Keratinocyte (primary cell): ENCODE measurements around the gene CDIP1. TPM values are rescaled to one million over a fixed set of nuclear protein-coding genes. Genes with fewer than 3 reads are reported as not detected.
A peak's percentile ranks its signal among the peaks of the same experiment; 100 is the strongest.

ENCODE experiments used
- DNase-seq: peaks from one replicate; pipeline ENCODE4 v3.0.0-alpha.2; 2011; ENCODE audit warnings: low read depth, missing footprints, low spot score
- FAIRE-seq: peaks from 2 replicates; lab custom pipeline; 2011; peaks lifted over from hg19 to GRCh38; lab: Jason Lieb, UNC
- H2AFZ ChIP-seq: 2 replicates; pipeline ENCODE4 v1.6.0; 2012; ENCODE audit warnings: low read length, control low read depth, inconsistent platforms; ENCODE audit not compliant: control insufficient read depth
- H3K27ac ChIP-seq: 2 replicates; pipeline ENCODE4 v1.5.1; 2011; ENCODE audit warnings: low read length; ENCODE audit not compliant: control insufficient read depth, insufficient read depth
- H3K27me3 ChIP-seq: 3 replicates; pipeline ENCODE4 v1.6.0; 2011; ENCODE audit warnings: low read length; ENCODE audit not compliant: control insufficient read depth, insufficient read depth; ENCODE audit errors: extremely low read depth
- H3K36me3 ChIP-seq, 2 experiments: 2 replicates in 1 of 2; 3 replicates in 1 of 2; pipeline ENCODE4 v1.5.1; 2011; ENCODE audit warnings: low read length in 2 of 2, mild to moderate bottlenecking in 1 of 2; ENCODE audit not compliant: control insufficient read depth in 2 of 2, insufficient read depth in 2 of 2; ENCODE audit errors: extremely low read depth in 1 of 2
- H3K4me1 ChIP-seq: 3 replicates; pipeline ENCODE4 v1.5.1; 2011; ENCODE audit warnings: low read length; ENCODE audit not compliant: control insufficient read depth, insufficient read depth; ENCODE audit errors: extremely low read depth
- H3K4me2 ChIP-seq: 3 replicates; pipeline ENCODE4 v1.6.0; 2011; ENCODE audit warnings: low read depth, low read length; ENCODE audit not compliant: control insufficient read depth, insufficient read depth; ENCODE audit errors: extremely low read depth
- H3K4me3 ChIP-seq, 3 experiments: fragments of 200-600 bp in 1 of 3; sonication (generic) in 1 of 3; 2 replicates in 2 of 3; 3 replicates in 1 of 3; pipeline ENCODE4 v1.5.1; 2011 to 2016; ENCODE audit warnings: low read length in 3 of 3, mild to moderate bottlenecking in 3 of 3, control low read depth in 2 of 3, inconsistent platforms in 1 of 3, low read depth in 1 of 3, mixed read lengths in 1 of 3, mixed run types in 1 of 3, moderate library complexity in 1 of 3; ENCODE audit not compliant: control insufficient read depth in 2 of 3, insufficient read depth in 2 of 3; ENCODE audit errors: extremely low read depth in 1 of 3
- H3K79me2 ChIP-seq: 2 replicates; pipeline ENCODE4 v1.6.0; 2012; ENCODE audit warnings: low read length; ENCODE audit not compliant: control insufficient read depth, insufficient read depth
- H3K9ac ChIP-seq: 3 replicates; pipeline ENCODE4 v1.6.0; 2011; ENCODE audit warnings: low read length; ENCODE audit not compliant: control insufficient read depth, insufficient read depth; ENCODE audit errors: extremely low read depth
- H3K9me1 ChIP-seq: 3 replicates; pipeline ENCODE4 v1.6.0; 2011; ENCODE audit warnings: low read length; ENCODE audit not compliant: control insufficient read depth, insufficient read depth; ENCODE audit errors: extremely low read depth
- H3K9me3 ChIP-seq: 2 replicates; pipeline ENCODE4 v1.5.1; 2012; ENCODE audit warnings: low read depth, low read length; ENCODE audit not compliant: control insufficient read depth
- H4K20me1 ChIP-seq: 3 replicates; pipeline ENCODE4 v1.6.0; 2011; ENCODE audit warnings: low read length; ENCODE audit not compliant: control insufficient read depth, insufficient read depth; ENCODE audit errors: extremely low read depth
- EZH2 ChIP-seq: IDR thresholded peaks from one replicate; pipeline ENCODE4 v1.6.1; 2012; ENCODE audit warnings: inconsistent platforms, mild to moderate bottlenecking, low read length, moderate library complexity
- dilution Hi-C: fragments of 300-500 bp; cut with MboI; formaldehyde crosslinking; loops from one replicate; pipeline ENCODE4 v1.7.0; 2020; ENCODE audit warnings: low sequenced_read_pairs; ENCODE audit not compliant: extremely low pct_ligation_motif_present
- polyA plus RNA-seq, 5 experiments: library from polyadenylated mRNA; depleted of rRNA in 3 of 5; stranded (reverse) in 3 of 5; stranded (forward) in 1 of 5; unstranded in 1 of 5; fragments of >200 nt; gene quantifications; 1 replicate in 1 of 5; 2 replicates in 3 of 5; 3 replicates in 1 of 5; pipeline versions ENCODE4 v1.2.1 to v1.2.3, GENCODE V29; 2011 to 2012; ENCODE audit warnings: missing spikeins in 2 of 5, low read depth in 1 of 5, low replicate concordance in 1 of 5
- TF ChIP-seq, protein P1 (sequence below), 3 experiments: IDR thresholded peaks in 1 of 3; conservative IDR thresholded peaks in 1 of 3; optimal IDR thresholded peaks in 1 of 3; 2 replicates in 2 of 3; 3 replicates in 1 of 3; pipeline versions ENCODE3 to v1.5.1; 2011; ENCODE audit warnings: low read length in 3 of 3, mild to moderate bottlenecking in 3 of 3, moderate library complexity in 2 of 3, control low read depth in 1 of 3, inconsistent platforms in 1 of 3; ENCODE audit not compliant: insufficient read depth in 2 of 3; ENCODE audit errors: extremely low read depth in 1 of 3

CDIP1 gene
- polyA plus RNA-seq, 1 donor (not counting 4 experiments of a cell fraction or from before 2014, with no cell fraction given): 19.8 TPM

DNA sequence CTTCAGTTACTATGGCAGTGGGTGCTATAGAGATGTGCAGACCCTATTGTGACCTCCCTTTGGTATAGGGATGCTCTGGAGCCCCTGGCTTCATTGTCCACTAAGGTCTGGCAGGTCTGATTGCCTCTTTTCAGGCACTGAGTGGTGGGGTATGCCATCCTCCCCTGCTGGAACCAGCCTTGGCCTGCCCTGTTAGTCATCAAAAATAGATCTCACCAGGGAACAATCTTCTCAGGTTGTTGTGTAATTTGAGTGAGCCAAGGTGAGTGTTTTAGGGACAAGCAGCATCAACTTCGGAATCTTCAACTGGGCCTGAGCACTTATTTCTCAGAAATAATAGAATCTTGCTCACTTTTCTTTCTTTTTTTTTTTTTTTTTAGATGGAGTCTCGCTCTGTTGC, 42.8 kb downstream of the CDIP1 start:
- Histone ChIP-seq H3K27me3 (no peaks in the 10 kb centered on the region), H3K4me3 (peak overlapping the region in 2 of 3 experiments; percentile 60 to 64), H3K27ac (peak overlapping the region; percentile 98), H2AFZ (no peak overlapping the region), H3K9me3 (no peaks in the 10 kb centered on the region), H3K9me1 (peaks cover 2% of the 10 kb centered on the region), H3K9ac (peak overlapping the region; percentile 79), H3K4me2 (peak overlapping the region; percentile 98), H3K79me2 (peaks cover 69% of the 10 kb centered on the region), H4K20me1 (peaks cover 6% of the 10 kb centered on the region), H3K4me1 (peaks cover 79% of the 10 kb centered on the region), H3K36me3 (peaks cover 6 to 31% of the 10 kb centered on the region in 2 experiments)
- no peak for TF ChIP-seq EZH2
- TF ChIP-seq, protein P1, sequence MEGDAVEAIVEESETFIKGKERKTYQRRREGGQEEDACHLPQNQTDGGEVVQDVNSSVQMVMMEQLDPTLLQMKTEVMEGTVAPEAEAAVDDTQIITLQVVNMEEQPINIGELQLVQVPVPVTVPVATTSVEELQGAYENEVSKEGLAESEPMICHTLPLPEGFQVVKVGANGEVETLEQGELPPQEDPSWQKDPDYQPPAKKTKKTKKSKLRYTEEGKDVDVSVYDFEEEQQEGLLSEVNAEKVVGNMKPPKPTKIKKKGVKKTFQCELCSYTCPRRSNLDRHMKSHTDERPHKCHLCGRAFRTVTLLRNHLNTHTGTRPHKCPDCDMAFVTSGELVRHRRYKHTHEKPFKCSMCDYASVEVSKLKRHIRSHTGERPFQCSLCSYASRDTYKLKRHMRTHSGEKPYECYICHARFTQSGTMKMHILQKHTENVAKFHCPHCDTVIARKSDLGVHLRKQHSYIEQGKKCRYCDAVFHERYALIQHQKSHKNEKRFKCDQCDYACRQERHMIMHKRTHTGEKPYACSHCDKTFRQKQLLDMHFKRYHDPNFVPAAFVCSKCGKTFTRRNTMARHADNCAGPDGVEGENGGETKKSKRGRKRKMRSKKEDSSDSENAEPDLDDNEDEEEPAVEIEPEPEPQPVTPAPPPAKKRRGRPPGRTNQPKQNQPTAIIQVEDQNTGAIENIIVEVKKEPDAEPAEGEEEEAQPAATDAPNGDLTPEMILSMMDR (optimal IDR thresholded peaks at IDR 0.05 in 1 of 3, IDR thresholded peaks at IDR 0.05 in 1 of 3, conservative IDR thresholded peaks at IDR 0.05 in 1 of 3; ENCODE audit: extremely low read depth in 1 of 3, insufficient read depth in 2 of 3, low read length in 3 of 3): no peak
- DNase-seq: no peak
- peak; percentile 74 for FAIRE-seq
- dilution Hi-C loops: no loop called here

DNA sequence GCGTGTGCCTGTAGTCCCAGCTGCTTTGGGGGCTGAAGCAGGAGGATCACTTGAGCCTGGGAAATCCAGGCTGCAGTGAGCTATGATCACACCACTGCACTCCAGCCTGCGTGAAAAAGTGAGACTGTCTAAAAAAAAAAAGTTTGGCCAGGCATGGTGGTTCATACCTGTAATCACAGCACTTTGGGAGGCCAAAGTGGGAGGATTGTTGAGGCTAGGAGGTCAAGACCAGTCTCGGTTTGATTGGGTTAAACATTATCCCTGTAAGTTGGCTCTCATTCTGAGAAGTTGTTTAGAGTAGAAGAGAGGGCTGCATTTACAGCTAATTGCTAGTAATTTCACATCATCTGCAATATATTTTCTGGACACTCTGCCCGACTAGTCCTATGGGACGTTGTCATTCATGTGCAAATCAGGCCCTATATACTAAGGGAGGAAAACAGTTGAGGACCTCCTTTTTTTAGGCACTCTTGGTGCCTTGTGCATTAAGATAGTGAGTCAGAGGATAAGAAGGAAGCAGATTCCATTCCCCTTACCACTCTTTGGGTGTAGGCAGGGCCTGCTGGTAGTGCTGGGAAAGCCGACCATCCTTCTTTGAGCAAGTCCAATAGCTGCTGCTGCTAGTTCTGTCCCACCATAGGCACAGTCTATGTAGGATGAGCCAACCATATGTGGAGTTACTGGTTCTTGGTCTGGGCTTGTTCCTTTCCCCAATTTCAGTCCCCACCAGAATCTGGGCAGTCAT, 43.7 kb downstream of the CDIP1 start:
- no peak for TF ChIP-seq EZH2
- TF ChIP-seq, protein P1 (optimal IDR thresholded peaks at IDR 0.05 in 1 of 3, IDR thresholded peaks at IDR 0.05 in 1 of 3, conservative IDR thresholded peaks at IDR 0.05 in 1 of 3; ENCODE audit: extremely low read depth in 1 of 3, insufficient read depth in 2 of 3, low read length in 3 of 3): no peak
- DNase-seq: no peak

More for the DNA sequence above, 43.7 kb downstream of the CDIP1 start:
- H3K27ac ChIP-seq: peak overlapping the region; percentile 98
- peaks cover 73% of the 10 kb centered on the region for H3K4me1 ChIP-seq
- no peak overlapping the region for H2AFZ ChIP-seq
- dilution Hi-C loops: no loop called here
- H3K9me3 ChIP-seq: no peaks in the 10 kb centered on the region
- H3K27me3 ChIP-seq: no peaks in the 10 kb centered on the region
- peak overlapping the region; percentile 98 for H3K4me2 ChIP-seq
- peaks cover 71% of the 10 kb centered on the region for H3K79me2 ChIP-seq
- H4K20me1 ChIP-seq: peaks cover 2% of the 10 kb centered on the region
- peaks cover 2% of the 10 kb centered on the region for H3K9me1 ChIP-seq
- H3K4me3 ChIP-seq: peak overlapping the region in 2 of 3 experiments; percentile 60 to 64
- peak; percentile 95 for FAIRE-seq
- peaks cover 6 to 39% of the 10 kb centered on the region in 2 experiments for H3K36me3 ChIP-seq
- peak overlapping the region; percentile 79 for H3K9ac ChIP-seq
